Transverse colon (tissue), 4 donors: Measurements from ENCODE around the gene SIX1.

Experiments
- EP300 ChIP-seq: sonication (generic); formaldehyde crosslinking; IDR thresholded peaks from one replicate; pipeline ENCODE4 v1.6.1; 2017; ENCODE audit warnings: antibody characterized with exemption, low read depth
- POLR2A ChIP-seq: fragments of 450-650 bp; IDR thresholded peaks from one replicate; pipeline ENCODE4 v1.6.1; 2016; ENCODE audit warnings: antibody characterized with exemption, mild to moderate bottlenecking, moderate library complexity
- POLR2AphosphoS5 ChIP-seq, 3 donors: sonication (generic); formaldehyde crosslinking; IDR thresholded peaks; one replicate each; pipeline ENCODE4 v1.6.1; 2016; ENCODE audit warnings: antibody characterized with exemption in 3 of 3
- TF ChIP-seq, protein P1 (sequence below), 5 experiments: fragments of 200-600 bp in 3 of 5; fragments of 450-650 bp in 2 of 5; sonication (generic) in 3 of 5; IDR thresholded peaks; 1 replicate in 2 of 5; 2 replicates in 3 of 5; pipeline ENCODE4 v1.5.1; 2016 to 2017; ENCODE audit warnings: antibody characterized with exemption in 5 of 5, inconsistent platforms in 3 of 5, mild to moderate bottlenecking in 2 of 5, moderate library complexity in 1 of 5

DNA sequence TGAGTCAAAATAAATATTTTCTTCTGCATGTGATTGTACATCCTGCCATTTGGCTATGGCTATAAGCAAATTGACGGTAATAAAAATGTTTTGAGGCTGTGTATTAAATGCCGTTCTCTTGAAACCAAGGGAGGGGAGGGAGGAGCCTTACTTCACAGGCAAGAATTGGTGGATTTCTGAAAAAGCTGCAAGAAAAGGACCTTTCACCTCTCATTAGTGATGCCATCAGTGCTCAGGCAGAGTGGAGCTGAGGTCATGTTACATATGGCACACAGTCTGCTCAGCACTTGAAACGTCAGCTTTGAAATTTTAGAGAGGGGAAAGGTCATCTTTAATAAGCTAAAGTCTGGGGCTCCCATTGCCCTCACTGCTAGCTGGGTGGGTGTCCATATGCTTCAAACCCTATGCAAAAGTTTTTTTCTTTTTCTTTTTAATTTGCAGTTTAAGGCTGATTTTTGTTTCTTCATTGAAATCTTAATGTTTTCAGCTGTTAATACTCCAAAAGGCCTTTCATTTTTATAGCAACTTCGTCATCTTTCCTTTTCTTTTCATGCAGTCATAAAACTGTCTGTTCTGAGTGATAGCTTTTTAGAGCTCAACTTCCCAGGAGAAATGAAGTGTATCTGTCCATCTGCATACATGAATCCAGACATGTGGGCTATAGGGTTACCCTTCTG lies 9.8 kb upstream of the SIX1 start:
- TF ChIP-seq, protein P1, sequence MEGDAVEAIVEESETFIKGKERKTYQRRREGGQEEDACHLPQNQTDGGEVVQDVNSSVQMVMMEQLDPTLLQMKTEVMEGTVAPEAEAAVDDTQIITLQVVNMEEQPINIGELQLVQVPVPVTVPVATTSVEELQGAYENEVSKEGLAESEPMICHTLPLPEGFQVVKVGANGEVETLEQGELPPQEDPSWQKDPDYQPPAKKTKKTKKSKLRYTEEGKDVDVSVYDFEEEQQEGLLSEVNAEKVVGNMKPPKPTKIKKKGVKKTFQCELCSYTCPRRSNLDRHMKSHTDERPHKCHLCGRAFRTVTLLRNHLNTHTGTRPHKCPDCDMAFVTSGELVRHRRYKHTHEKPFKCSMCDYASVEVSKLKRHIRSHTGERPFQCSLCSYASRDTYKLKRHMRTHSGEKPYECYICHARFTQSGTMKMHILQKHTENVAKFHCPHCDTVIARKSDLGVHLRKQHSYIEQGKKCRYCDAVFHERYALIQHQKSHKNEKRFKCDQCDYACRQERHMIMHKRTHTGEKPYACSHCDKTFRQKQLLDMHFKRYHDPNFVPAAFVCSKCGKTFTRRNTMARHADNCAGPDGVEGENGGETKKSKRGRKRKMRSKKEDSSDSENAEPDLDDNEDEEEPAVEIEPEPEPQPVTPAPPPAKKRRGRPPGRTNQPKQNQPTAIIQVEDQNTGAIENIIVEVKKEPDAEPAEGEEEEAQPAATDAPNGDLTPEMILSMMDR (IDR thresholded peaks at IDR 0.05): no peak
- no peak for TF ChIP-seq POLR2A
- no peak for TF ChIP-seq EP300
- TF ChIP-seq POLR2AphosphoS5 (IDR thresholded peaks at IDR 0.05): no peak
